IPS-18a (cell line): Measurements from ENCODE around the gene PBLD.
"Not testable (repeated sequence)": the region's sequence is repeated elsewhere in the genome, so short reads cannot be mapped to it uniquely, and the experiment has no call there.

Source experiments
- H3K27ac ChIP-seq: one replicate; pipeline ENCODE4 v1.5.1; 2013; ENCODE audit warnings: low read length
- H3K27me3 ChIP-seq: one replicate; pipeline ENCODE4 v1.6.1; 2013; ENCODE audit warnings: mild to moderate bottlenecking, low read length; ENCODE audit not compliant: control insufficient read depth, insufficient read depth
- H3K36me3 ChIP-seq: one replicate; pipeline ENCODE4 v1.6.1; 2013; ENCODE audit warnings: low read depth, low read length; ENCODE audit not compliant: control insufficient read depth
- H3K4me1 ChIP-seq: one replicate; pipeline ENCODE4 v1.6.1; 2013; ENCODE audit warnings: low read depth, low read length; ENCODE audit not compliant: control insufficient read depth
- H3K4me3 ChIP-seq: one replicate; pipeline ENCODE4 v1.5.1; 2013; ENCODE audit warnings: low read length
- H3K9ac ChIP-seq: one replicate; pipeline ENCODE4 v1.6.1; 2013; ENCODE audit warnings: mild to moderate bottlenecking, low read length, moderate library complexity
- H3K9me3 ChIP-seq: one replicate; pipeline ENCODE4 v1.6.1; 2013; ENCODE audit warnings: low read depth, low read length; ENCODE audit not compliant: control insufficient read depth

The PBLD gene

GRCh38 chr10:68271196-68271882 lies 61.4 kb downstream of the PBLD start:
- no peak overlapping the region for H3K27ac ChIP-seq
- no peak overlapping the region for H3K9ac ChIP-seq

GRCh38 chr10:68269562-68270290 lies 63.0 kb downstream of the PBLD start:
- Histone ChIP-seq H3K4me1 (peaks cover 9% of the 10 kb centered on the region), H3K9ac (no peak overlapping the region), H3K27me3 (peaks cover 14% of the 10 kb centered on the region), H3K27ac (no peak overlapping the region), H3K36me3 (no peaks in the 10 kb centered on the region), H3K9me3 (no peaks in the 10 kb centered on the region), H3K4me3 (no peak overlapping the region)

More at GRCh38 chr10:68271196-68271882, 61.4 kb downstream of the PBLD start:
- Histone ChIP-seq H3K9me3 (no peaks in the 10 kb centered on the region), H3K4me1 (peaks cover 9% of the 10 kb centered on the region), H3K4me3 (no peak overlapping the region), H3K36me3 (no peaks in the 10 kb centered on the region), H3K27me3 (peaks cover 14% of the 10 kb centered on the region)

GRCh38 chr10:68261132-68261856 lies 71.4 kb downstream of the PBLD start:
- H3K9ac ChIP-seq = no peak overlapping the region
- no peak overlapping the region for H3K27ac ChIP-seq

GRCh38 chr10:68253346-68253745 lies 79.4 kb downstream of the PBLD start:
- H3K9ac ChIP-seq = no peak overlapping the region
- no peaks in the 10 kb centered on the region for H3K9me3 ChIP-seq
- H3K4me3 ChIP-seq = no peak overlapping the region
- no peak overlapping the region for H3K27ac ChIP-seq
- H3K36me3 ChIP-seq = no peaks in the 10 kb centered on the region
- H3K27me3 ChIP-seq = peaks cover 35% of the 10 kb centered on the region
- H3K4me1 ChIP-seq = peaks cover 11% of the 10 kb centered on the region

More at GRCh38 chr10:68261132-68261856, 71.4 kb downstream of the PBLD start:
- no peaks in the 10 kb centered on the region for H3K36me3 ChIP-seq
- no peaks in the 10 kb centered on the region for H3K4me1 ChIP-seq
- no peaks in the 10 kb centered on the region for H3K27me3 ChIP-seq
- no peak overlapping the region for H3K4me3 ChIP-seq
- no peaks in the 10 kb centered on the region for H3K9me3 ChIP-seq

GRCh38 chr10:68251625-68252495 lies 80.9 kb downstream of the PBLD start:
- H3K4me1 ChIP-seq = peaks cover 11% of the 10 kb centered on the region
- H3K27me3 ChIP-seq = peaks cover 35% of the 10 kb centered on the region
- no peaks in the 10 kb centered on the region for H3K9me3 ChIP-seq
- H3K4me3 ChIP-seq = no peak overlapping the region
- H3K27ac ChIP-seq = no peak overlapping the region
- H3K36me3 ChIP-seq = no peaks in the 10 kb centered on the region
- no peak overlapping the region for H3K9ac ChIP-seq

GRCh38 chr10:68251151-68251550 lies 81.6 kb downstream of the PBLD start:
- H3K4me1 ChIP-seq = peaks cover 11% of the 10 kb centered on the region
- H3K4me3 ChIP-seq = no peak overlapping the region
- no peak overlapping the region for H3K9ac ChIP-seq
- no peak overlapping the region for H3K27ac ChIP-seq
- H3K27me3 ChIP-seq = peaks cover 35% of the 10 kb centered on the region
- H3K9me3 ChIP-seq = no peaks in the 10 kb centered on the region
- no peaks in the 10 kb centered on the region for H3K36me3 ChIP-seq

- Histone ChIP-seq H3K9me3 (no peaks in the 10 kb centered on the region), H3K4me1 (peaks cover 11% of the 10 kb centered on the region), H3K27ac (no peak overlapping the region), H3K36me3 (no peaks in the 10 kb centered on the region), H3K9ac (no peak overlapping the region), H3K4me3 (no peak overlapping the region), H3K27me3 (peaks cover 35% of the 10 kb centered on the region)
Measured at GRCh38 chr10:68249297-68249696, 83.4 kb downstream of the PBLD start.

- Histone ChIP-seq H3K27ac (no peak overlapping the region), H3K9ac (no peak overlapping the region), H3K9me3 (no peaks in the 10 kb centered on the region), H3K4me3 (no peak overlapping the region), H3K36me3 (no peaks in the 10 kb centered on the region), H3K4me1 (peaks cover 11% of the 10 kb centered on the region), H3K27me3 (peaks cover 25% of the 10 kb centered on the region)
Measured at GRCh38 chr10:68247931-68248330, 84.8 kb downstream of the PBLD start.

GRCh38 chr10:68246397-68246796 lies 86.3 kb downstream of the PBLD start:
- H3K36me3 ChIP-seq, H3K4me1 ChIP-seq, H3K9me3 ChIP-seq, H3K9ac ChIP-seq, H3K4me3 ChIP-seq, H3K27ac ChIP-seq: not testable (repeated sequence)
- H3K27me3 ChIP-seq = peaks cover 12% of the 10 kb centered on the region

- no peak overlapping the region for H3K9ac ChIP-seq
- no peaks in the 10 kb centered on the region for H3K4me1 ChIP-seq
- no peaks in the 10 kb centered on the region for H3K9me3 ChIP-seq
- no peaks in the 10 kb centered on the region for H3K27me3 ChIP-seq
- H3K4me3 ChIP-seq = no peak overlapping the region
- no peak overlapping the region for H3K27ac ChIP-seq
- no peaks in the 10 kb centered on the region for H3K36me3 ChIP-seq
Measured at GRCh38 chr10:68242051-68242450, 90.7 kb downstream of the PBLD start.

- Histone ChIP-seq H3K27ac (no peak overlapping the region), H3K4me1 (no peaks in the 10 kb centered on the region), H3K4me3 (no peak overlapping the region), H3K36me3 (no peaks in the 10 kb centered on the region), H3K27me3 (no peaks in the 10 kb centered on the region), H3K9ac (no peak overlapping the region), H3K9me3 (no peaks in the 10 kb centered on the region)
Measured at GRCh38 chr10:68239596-68240150, 93.1 kb downstream of the PBLD start.
